Activated naive CD4-positive, alpha-beta T cell treated with anti-CD3 and anti-CD28 coated beads, Interleukin-2, amount 50 U/mL, for 16 hours (primary cell): Measurements from ENCODE around the gene AGER.
A peak's percentile ranks its signal among the peaks of the same experiment; 100 is the strongest.
"Not testable (repeated sequence)": the region's sequence is repeated elsewhere in the genome, so short reads cannot be mapped to it uniquely, and the experiment has no call there.

Experiments used
- DNase-seq: peaks from one replicate; pipeline ENCODE4 v3.0.0-alpha.2; 2020

Gene AGER

GRCh38 chr6:32185681-32186131, 1.7 kb upstream of the AGER start:
- not testable (repeated sequence) for DNase-seq

DNA sequence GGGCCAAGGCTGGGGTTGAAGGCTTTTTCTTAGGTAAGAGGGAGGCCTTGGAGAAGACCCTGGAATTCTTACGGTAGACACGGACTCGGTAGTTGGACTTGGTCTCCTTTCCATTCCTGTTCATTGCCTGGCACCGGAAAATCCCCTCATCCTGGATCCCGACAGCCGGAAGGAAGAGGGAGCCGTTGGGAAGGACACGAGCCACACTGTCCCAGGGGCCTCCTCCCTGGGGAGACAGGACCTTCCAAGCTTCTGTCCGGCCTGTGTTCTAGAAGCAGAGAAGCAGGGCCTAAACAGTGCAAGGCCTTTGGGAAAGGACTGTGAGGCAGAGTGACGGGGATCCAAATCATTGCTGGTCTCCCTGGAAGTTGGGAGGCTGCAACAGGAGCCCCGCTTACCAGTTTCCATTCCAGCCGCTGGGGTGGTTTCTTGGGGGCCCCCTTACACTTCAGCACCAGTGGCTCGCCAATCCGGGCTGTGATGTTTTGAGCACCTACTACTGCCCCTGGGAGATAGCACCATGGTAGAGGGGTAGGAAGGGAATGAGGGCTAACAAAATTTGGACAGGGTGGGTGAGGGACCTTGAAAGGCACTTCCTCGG, 470 bp downstream of the AGER start:
- DNase-seq: no peak

DNA sequence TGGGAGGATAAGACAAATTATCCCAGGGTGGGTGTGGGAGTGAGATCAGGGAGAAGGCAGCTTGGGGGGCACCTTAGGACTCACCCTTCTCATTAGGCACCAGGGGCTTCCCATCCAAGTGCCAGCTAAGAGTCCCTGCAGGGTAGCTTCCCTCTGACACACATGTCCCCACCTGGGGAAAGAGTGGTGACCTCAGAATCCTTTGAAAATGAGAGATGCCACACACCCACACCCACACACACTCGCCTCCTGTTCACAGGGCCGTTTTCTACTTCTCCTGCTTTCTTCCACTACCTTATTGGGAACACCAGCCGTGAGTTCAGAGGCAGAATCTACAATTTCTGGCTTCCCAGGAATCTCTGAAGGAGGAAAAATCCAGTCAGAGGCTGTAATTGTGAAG, 1.0 kb downstream of the AGER start:
- no peak for DNase-seq

GRCh38 chr6:32182555-32182981, 1.5 kb downstream of the AGER start:
- DNase-seq: no peak

DNA sequence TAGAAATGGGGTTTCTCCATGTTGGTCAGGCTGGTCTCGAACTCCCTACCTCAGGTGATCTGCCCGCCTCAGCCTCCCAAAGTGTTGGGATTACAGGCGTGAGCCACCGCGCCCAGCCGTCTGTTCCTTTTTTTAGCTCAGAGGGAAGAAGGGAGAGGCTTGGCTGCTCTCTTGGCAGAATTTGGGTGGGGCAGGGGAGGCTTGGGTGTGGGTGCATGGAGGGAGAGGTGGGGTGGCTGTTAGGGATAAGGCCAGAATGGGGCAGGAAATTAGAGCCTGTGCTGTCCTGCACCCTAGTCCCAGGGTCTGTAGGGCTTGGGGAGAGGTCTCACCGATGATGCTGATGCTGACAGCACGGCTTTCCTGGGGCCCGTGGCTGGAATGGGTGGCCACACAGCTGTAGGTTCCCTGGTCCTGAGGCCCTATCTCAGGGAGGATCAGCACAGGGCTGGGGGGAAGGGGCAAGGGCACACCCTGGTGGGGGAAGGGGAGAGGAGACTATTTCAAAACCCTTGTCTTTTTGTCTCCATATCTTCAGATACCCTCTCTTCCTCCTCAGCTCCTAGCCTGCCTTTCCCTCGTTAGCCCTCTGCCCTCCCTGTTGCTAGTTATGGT, 2.0 kb downstream of the AGER start:
- no peak for DNase-seq

GRCh38 chr6:32181148-32181702, 2.8 kb downstream of the AGER start:
- no peak for DNase-seq

- no peak for DNase-seq
Observed at GRCh38 chr6:32179766-32180405, 4.2 kb downstream of the AGER start.

GRCh38 chr6:32178547-32179440, 5.3 kb downstream of the AGER start:
- DNase-seq: no peak

- DNase-seq: peak; percentile 89
Observed at GRCh38 chr6:32177788-32178546, 6.1 kb downstream of the AGER start, which contains the start of gene RNF5. RNF5 (plus strand) TSS chr6:32178405; CDS start chr6:32178512, 107 bp downstream.

- peak; percentile 44 for DNase-seq
Observed at GRCh38 chr6:32177183-32177787, 6.8 kb downstream of the AGER start.

- no peak for DNase-seq
Observed at GRCh38 chr6:32176476-32177182, 7.4 kb downstream of the AGER start.

- peak; percentile 97 for DNase-seq
Observed at GRCh38 chr6:32175711-32176475, 8.2 kb downstream of the AGER start, which contains the start of gene AGPAT1. AGPAT1 (minus strand) TSS chr6:32176084; CDS start chr6:32171496, 4,588 bp downstream.

DNA sequence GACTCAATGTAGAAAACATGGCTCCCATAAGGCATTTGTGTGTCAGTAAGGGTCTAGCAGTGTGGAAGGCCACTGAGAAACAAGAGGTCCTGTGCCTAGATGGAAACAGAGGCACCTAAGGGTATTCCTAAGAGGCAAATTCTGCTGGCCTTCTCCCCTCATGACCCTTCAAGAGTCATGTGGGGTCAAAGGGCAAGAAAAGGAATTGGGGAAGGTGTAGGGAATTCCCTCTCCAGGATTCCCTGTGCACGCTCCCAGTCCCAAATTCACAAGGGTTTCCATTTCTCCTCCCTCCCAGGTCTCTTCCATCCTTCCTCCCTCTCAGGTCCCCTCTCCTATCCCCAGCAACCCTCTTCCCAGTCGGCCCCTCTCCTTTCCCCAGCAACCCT, 8.7 kb downstream of the AGER start:
- no peak for DNase-seq

DNA sequence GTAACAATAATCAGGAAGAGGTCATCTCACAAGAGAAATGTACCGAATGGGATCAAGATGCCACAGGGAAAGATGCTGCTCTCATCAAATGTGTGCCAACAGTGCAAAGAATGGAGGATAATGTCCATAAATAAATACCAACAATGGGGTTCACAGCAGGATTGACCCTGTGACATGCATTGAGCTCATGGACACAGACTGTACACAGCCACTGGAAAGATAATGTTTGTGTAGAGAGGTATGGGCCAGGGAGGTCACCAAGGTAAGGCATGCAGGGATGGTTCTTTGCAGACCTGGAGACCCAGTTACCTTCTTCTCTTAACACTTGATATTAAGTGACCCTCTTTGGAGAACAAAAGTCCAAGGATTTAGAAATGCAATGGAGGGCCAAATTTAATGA, 9.6 kb downstream of the AGER start:
- DNase-seq: no peak

DNA sequence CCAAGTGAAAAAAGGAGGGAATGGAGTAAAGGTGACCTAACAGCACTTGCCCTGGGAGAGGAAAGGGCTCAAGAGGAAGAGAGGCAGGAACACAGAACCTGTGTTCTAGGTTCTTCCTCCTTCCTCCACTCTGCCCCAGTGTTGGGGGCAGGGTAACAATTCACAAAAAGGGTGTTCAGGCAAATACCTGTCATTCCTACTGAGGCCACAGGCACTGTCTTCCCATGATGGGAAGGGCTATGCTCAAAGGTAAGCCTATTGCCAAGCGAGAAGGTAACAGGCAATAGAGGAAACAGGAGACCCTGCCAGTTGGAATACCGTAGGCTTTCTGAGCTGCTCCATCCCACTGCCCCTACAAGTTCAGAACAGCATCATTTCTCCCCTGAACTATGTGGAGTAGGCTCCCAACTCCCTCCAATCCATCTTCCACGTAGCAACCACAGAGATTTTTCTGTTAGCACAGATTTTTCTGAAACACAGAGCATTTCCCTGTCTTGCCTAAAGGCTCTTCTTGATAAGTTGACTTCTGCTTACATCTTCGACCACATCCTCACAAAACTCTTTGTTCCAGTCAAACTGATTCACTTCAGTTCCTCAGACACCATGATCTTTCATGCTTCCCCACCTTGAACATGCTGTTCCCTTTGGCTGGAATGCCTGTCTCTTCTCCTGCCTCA, 10.9 kb downstream of the AGER start:
- DNase-seq: no peak

DNA sequence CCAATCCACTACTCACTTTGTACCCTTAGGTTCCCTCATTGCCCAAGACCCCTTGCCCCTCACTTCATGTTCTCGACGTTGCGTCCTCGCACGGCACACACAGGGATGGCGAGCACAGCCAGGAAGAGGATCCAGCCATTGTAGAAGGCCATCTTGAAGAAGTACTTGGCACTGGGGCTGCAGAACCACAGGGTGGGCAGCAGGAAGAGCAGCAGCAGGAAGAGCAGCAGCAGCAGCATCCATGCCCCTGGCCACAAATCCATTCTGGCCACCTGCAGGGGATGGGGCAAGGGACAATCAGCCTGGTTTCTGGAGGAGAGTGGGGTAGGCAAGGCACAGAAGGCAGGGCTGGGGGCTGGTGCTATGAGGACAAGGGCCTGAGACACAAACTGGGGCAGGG, 12.8 kb downstream of the AGER start:
- DNase-seq: no peak

DNA sequence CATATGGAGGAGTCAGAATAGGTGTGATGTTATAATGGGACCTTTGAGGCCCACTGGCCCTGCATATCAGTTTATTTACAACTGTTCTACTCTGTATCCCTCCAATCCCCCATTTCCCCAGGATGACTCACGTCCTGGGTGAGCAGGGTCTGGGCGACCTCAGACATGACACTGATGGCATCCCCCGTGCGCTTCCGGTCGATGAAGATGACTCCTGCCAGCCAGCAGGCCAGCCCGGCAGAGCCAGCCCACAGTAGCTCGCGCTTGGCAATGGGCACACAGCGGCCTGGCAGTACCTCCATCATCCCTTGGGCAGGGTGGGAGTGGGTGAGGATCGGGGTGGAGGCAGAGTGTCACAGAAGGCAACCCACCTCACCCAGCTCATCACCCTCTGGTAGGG, 13.8 kb downstream of the AGER start:
- DNase-seq: no peak

- no peak for DNase-seq
Observed at GRCh38 chr6:32168807-32169591, 15.1 kb downstream of the AGER start.

DNA sequence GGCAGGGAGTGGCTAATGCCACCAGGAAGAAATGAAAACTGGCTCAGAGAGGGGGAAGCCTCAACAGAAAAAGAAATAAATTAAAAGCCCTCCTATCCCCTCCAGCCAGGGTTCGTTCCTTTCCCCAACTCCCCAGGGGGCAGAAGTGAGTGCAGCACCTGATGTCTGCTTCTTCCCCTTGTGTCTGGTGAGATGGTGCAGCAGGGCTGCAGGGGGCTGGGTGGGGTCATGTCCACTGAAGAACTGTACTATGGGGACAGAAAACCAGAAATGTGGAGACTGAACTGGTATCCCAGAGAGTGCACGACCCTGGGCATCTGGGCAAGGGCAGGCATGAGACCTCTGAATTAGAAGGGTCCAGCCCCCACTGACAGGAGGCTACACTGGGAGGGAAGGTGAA, 15.7 kb downstream of the AGER start:
- DNase-seq: no peak
